GM18861 (cell line): Measurements from ENCODE around the gene BNC2.

Source experiments
- ATAC-seq: cut with Tn5 transposase; IDR thresholded peaks from one replicate; pipeline ENCODE4 v1.9.1; 2021; ENCODE audit not compliant: unreplicated experiment

Gene BNC2

GRCh38 chr9:16431666-16432392 lies 438.6 kb downstream of the BNC2 start:
- no peak for ATAC-seq

- no peak for ATAC-seq
These were observed 440.8 kb downstream of the BNC2 start for GRCh38 chr9:16429671-16430070.

- ATAC-seq = no peak
These were observed 442.5 kb downstream of the BNC2 start for GRCh38 chr9:16427873-16428427.

- no peak for ATAC-seq
These were observed 443.8 kb downstream of the BNC2 start for GRCh38 chr9:16426716-16427115.

GRCh38 chr9:16425562-16426231 lies 444.8 kb downstream of the BNC2 start:
- no peak for ATAC-seq

GRCh38 chr9:16422114-16422513 lies 448.4 kb downstream of the BNC2 start:
- no peak for ATAC-seq

GRCh38 chr9:16421532-16421931 lies 448.9 kb downstream of the BNC2 start:
- no peak for ATAC-seq

GRCh38 chr9:16419124-16419523 lies 451.3 kb downstream of the BNC2 start:
- ATAC-seq = no peak

GRCh38 chr9:16418721-16419120 lies 451.7 kb downstream of the BNC2 start:
- ATAC-seq = no peak

GRCh38 chr9:16417749-16418148 lies 452.7 kb downstream of the BNC2 start:
- ATAC-seq = no peak

GRCh38 chr9:16417161-16417560 lies 453.3 kb downstream of the BNC2 start:
- ATAC-seq = no peak

- no peak for ATAC-seq
These were observed 456.0 kb downstream of the BNC2 start for GRCh38 chr9:16414451-16414850.

- ATAC-seq = no peak
These were observed 456.9 kb downstream of the BNC2 start for GRCh38 chr9:16413509-16414016.

GRCh38 chr9:16412740-16413139 lies 457.7 kb downstream of the BNC2 start:
- no peak for ATAC-seq

GRCh38 chr9:16411311-16411710 lies 459.2 kb downstream of the BNC2 start:
- ATAC-seq = no peak

GRCh38 chr9:16410601-16411280 lies 459.7 kb downstream of the BNC2 start:
- ATAC-seq = no peak

- no peak for ATAC-seq
These were observed 462.9 kb downstream of the BNC2 start for GRCh38 chr9:16407617-16408016.

- ATAC-seq = no peak
These were observed 463.8 kb downstream of the BNC2 start for GRCh38 chr9:16406526-16407225.

- ATAC-seq = no peak
These were observed 465.0 kb downstream of the BNC2 start for GRCh38 chr9:16405421-16405820.

- ATAC-seq = no peak
These were observed 468.8 kb downstream of the BNC2 start for GRCh38 chr9:16401701-16402100.

- ATAC-seq = no peak
These were observed 471.8 kb downstream of the BNC2 start for GRCh38 chr9:16398691-16399090.
